K562 (cell line): ENCODE results near the gene RAP1GAP2.
"Not testable (repeated sequence)": the region's sequence is repeated elsewhere in the genome, so short reads cannot be mapped to it uniquely, and the experiment has no call there.

Experiments used
- CTBP1 ChIP-seq: fragments of 450-650 bp; IDR thresholded peaks from 2 replicates; pipeline ENCODE4 v1.6.1; 2016; ENCODE audit warnings: borderline replicate concordance
- JUND ChIP-seq, 2 experiments: IDR thresholded peaks; 2 replicates in 1 of 2; 3 replicates in 1 of 2; pipeline ENCODE4 v1.6.1; 2011; ENCODE audit warnings: borderline replicate concordance in 2 of 2, low read depth in 2 of 2, low read length in 2 of 2, improper control_type of control experiment in 1 of 2, missing biosample characterization in 1 of 2, missing genetic modification characterization in 1 of 2, missing genetic modification reagents in 1 of 2
- POLR2A ChIP-seq: fragments of 450-650 bp; conservative IDR thresholded peaks from 2 replicates; pipeline ENCODE4 v1.6.1; 2016
- RHOXF2B ChIP-seq: fragments of 250-450 bp; sonication (Bioruptor Pico); conservative IDR thresholded peaks from 2 replicates; pipeline ENCODE4 v1.5.1; 2021
- TAF1 ChIP-seq: IDR thresholded peaks from 2 replicates; pipeline ENCODE4 v1.6.1; 2011; ENCODE audit warnings: mild to moderate bottlenecking, low read length, moderate library complexity; ENCODE audit not compliant: insufficient read depth, control insufficient read depth, severe bottlenecking; ENCODE audit errors: extremely low read depth
- TEAD4 ChIP-seq, 2 experiments: sonication (generic) in 1 of 2; formaldehyde crosslinking in 1 of 2; IDR thresholded peaks; 2 replicates each; pipeline versions ENCODE4 v1.6.1 to v1.8.0; 2012 to 2022; ENCODE audit warnings: borderline replicate concordance in 1 of 2, inconsistent platforms in 1 of 2, low read length in 1 of 2, mild to moderate bottlenecking in 1 of 2, missing genetic modification reagents in 1 of 2
- ZNF146 ChIP-seq: IDR thresholded peaks from one replicate; pipeline ENCODE4 v1.6.1; 2018; ENCODE audit warnings: missing compliant biosample characterization; ENCODE audit not compliant: unreplicated experiment
- ZNF384 ChIP-seq: IDR thresholded peaks from 2 replicates; pipeline ENCODE4 v1.6.1; 2012; ENCODE audit warnings: low read depth, low read length, improper control_type of control experiment
- ZNF445 ChIP-seq: fragments of 250-450 bp; sonication (Bioruptor Pico); IDR thresholded peaks from 2 replicates; pipeline ENCODE4 v1.4.0; 2020; ENCODE audit warnings: low read depth, mild to moderate bottlenecking, moderate library complexity
- TF ChIP-seq, protein P1 (sequence below): sonication (generic); formaldehyde crosslinking; IDR thresholded peaks from 2 replicates; pipeline ENCODE4 v1.8.0; 2022; ENCODE audit warnings: mild to moderate bottlenecking, missing genetic modification reagents

DNA sequence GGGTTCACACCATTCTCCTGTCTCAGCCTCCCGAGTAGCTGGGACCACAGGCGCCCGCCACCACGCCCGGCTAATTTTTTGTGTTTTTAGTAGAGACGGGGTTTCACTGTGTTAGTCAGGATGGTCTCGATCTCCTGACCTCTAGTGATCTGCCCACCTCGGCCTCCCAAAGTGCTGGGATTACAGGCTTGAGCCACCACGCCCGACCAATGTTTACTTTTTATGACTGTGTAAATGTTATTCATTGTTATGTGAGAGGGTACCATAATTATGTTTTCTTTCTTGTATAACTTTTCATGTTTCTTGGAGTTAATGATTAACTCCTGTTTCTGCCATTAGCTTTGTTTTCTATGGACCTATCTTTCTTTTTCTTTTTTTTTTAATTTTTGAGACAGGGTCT is 94.5 kb downstream of the RAP1GAP2 start:
- not testable (repeated sequence) for TF ChIP-seq ZNF146; ZNF384; ZNF445 (CRISPR knock-in tag); TEAD4 (IDR thresholded peaks at IDR 0.05; ENCODE audit: low read length); TEAD4 (CRISPR knock-in tag; IDR thresholded peaks at IDR 0.05; ENCODE audit: borderline replicate concordance); JUND (IDR thresholded peaks at IDR 0.05; ENCODE audit: borderline replicate concordance, low read depth, low read length); JUND (tag; IDR thresholded peaks at IDR 0.05; ENCODE audit: borderline replicate concordance, low read depth, low read length); POLR2A; RHOXF2B; CTBP1; TAF1
- TF ChIP-seq, protein P1, sequence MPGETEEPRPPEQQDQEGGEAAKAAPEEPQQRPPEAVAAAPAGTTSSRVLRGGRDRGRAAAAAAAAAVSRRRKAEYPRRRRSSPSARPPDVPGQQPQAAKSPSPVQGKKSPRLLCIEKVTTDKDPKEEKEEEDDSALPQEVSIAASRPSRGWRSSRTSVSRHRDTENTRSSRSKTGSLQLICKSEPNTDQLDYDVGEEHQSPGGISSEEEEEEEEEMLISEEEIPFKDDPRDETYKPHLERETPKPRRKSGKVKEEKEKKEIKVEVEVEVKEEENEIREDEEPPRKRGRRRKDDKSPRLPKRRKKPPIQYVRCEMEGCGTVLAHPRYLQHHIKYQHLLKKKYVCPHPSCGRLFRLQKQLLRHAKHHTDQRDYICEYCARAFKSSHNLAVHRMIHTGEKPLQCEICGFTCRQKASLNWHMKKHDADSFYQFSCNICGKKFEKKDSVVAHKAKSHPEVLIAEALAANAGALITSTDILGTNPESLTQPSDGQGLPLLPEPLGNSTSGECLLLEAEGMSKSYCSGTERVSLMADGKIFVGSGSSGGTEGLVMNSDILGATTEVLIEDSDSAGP (CRISPR knock-in tag), result not testable (repeated sequence)
